SKM-1 treated with dmso at 0.1 percent for 144 hours (cell line): ENCODE data around the gene P2RY8.
"Not testable (repeated sequence)": the region's sequence is repeated elsewhere in the genome, so short reads cannot be mapped to it uniquely, and the experiment has no call there.

ENCODE experiments used
- DNase-seq: peaks from one replicate; lab custom pipeline; 2025; ENCODE audit not compliant: unreplicated experiment; lab: John Stamatoyannopoulos, UW

P2RY8 gene

DNA sequence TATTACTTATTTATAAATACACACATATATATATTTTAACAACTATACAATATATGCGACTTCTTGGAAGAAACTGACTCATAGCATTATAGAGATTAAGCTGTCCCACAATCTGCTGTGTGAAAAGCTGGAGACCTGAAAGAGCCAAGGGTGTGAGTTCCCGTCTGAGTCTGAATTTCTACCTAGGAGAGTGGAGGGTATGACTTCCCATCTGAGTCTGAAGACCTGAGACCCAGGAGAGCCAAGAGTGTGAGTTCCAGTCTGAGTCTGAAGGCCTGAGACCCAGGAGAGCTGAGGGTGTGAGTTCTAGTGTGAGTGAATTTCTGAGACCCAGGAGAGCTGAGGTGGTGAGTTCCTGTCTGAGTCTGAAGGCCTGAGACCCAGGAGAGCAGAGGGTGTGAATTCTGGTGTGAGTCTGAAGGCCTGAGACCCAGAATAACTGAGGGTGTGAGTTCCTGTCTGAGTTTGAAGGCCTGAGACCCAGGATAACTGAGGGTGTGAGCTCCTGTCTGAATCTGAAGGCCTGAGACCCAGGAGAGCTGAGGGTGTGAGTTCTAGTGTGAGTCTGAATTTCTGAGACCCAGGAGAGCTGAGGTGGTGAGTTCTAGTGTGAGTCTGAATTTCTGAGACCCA, 8.9 kb upstream of the P2RY8 start:
- DNase-seq = no peak

DNA sequence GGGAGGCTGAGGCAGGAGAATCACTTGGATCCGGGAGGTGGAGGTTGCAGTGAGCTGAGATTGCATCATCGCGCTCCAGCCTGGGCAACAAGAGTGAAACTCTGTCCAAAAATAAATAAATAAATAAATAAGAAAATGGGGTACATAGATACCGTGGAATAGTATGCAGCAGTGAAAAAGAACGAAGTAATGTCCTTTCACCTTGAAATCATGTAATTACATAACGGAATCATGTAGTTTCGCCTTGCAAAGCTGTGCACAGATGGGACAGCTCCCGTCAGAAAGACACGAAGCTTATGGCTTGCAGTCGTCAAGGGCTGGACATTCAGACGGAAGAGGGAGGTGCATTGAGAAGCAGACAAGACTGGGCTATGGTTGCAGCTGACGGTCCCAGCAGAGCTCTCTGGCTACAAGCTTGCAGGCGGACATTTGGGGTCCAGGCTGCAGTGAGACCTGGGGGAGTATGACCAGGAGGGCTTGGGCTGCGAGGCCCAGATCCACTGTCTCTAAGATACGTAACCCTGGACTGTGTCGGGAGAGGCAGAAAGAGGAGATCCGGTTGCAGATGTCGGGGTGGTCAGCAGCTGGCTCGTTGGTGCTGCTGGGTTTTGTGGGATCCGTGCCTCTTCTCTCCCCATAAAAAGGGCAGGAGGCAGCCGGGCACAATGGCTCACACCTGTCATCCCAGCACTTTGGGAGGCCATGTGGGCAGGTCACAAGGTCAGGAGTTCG, 6.2 kb upstream of the P2RY8 start:
- no peak for DNase-seq

DNA sequence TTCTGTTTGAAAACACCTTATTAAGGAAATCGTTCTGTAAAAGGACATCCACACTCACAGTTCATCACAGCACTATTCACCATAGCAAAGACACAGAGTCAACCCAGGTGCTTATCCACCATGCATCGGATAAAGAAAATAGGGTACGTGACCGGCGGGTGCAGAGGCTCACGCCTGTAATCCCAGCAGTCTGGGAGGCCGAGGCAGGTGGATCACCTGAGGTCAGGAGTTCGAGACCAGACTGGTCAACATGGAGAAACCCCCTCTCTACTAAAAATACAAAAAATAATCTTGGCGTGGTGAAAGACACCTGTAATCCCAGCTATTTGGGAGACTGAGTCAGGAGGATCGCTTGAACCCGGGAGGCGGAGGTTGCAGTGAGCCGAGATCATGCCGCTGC, 2.2 kb upstream of the P2RY8 start:
- DNase-seq = not testable (repeated sequence)

DNA sequence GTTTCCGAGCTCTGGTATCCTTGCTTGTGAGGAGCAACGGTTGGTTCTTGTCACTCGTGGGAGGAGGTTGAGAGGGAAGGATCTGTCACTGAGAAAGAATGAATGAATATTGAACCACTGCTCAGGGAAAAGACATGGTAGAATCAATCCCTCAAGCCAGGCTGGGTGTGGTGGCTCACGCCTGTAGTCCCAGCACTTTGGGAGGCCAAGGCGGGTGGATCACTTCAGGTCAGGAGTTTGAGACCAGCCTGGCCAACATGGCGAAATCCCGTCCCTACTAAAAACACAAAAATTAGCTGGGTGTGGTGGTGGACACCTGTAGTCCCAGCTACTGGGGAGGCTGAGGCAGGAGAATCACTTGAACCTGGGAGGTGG, 718 bp upstream of the P2RY8 start:
- not testable (repeated sequence) for DNase-seq

DNA sequence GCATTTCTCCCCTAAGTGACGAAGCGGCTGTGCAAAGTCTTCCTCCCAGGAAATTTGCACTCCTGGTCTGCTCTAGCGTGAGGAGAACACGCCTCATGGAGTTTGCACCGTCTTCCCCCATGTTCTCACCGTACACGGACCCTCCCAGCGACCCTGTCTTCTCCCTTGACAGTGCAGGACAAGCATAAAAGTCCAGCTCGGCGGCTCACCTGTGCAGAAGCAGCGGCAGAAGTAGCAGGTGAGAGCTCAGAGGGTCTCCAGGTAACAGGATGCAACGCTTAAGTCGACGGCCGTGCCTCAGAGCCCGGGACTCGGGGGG, 314 bp downstream of the P2RY8 start:
- DNase-seq = no peak

DNA sequence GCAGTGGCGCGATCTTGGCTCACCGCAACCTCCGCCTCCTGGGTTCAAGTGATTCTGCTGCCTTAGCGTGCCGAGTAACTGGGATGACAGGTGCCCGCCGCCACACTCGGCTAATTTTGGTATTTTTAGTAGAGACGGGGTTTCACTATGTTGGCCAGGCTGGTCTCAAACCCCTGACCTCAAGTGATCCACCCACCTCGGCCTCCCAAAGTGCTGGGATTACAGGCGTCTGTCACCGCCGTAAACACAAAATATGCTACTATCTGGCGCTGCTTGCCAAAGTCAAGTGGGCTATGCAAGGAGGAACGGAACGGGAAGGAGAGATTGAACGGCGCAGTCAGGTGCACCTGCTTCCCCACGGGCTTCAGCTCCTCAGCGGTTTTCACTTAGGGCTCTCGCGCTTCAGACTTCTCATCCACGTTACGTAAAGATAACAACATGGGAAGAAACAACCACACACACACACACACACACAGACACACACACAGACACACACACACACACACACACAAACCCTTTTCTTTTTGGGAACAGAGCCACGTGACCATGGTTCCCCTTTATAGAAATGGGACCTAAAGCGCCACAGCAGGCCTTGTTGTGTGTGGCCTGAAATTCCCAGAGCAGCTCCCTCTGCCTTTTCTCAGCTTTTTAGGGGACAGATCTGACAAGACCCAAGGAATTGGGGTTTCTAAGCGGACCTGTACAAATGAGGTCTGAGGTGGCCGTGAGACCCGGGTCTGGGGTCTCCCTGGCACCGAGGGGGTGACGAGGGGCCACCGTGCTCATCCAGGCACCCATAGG, 1.5 kb downstream of the P2RY8 start:
- peak; percentile 63 for DNase-seq

DNA sequence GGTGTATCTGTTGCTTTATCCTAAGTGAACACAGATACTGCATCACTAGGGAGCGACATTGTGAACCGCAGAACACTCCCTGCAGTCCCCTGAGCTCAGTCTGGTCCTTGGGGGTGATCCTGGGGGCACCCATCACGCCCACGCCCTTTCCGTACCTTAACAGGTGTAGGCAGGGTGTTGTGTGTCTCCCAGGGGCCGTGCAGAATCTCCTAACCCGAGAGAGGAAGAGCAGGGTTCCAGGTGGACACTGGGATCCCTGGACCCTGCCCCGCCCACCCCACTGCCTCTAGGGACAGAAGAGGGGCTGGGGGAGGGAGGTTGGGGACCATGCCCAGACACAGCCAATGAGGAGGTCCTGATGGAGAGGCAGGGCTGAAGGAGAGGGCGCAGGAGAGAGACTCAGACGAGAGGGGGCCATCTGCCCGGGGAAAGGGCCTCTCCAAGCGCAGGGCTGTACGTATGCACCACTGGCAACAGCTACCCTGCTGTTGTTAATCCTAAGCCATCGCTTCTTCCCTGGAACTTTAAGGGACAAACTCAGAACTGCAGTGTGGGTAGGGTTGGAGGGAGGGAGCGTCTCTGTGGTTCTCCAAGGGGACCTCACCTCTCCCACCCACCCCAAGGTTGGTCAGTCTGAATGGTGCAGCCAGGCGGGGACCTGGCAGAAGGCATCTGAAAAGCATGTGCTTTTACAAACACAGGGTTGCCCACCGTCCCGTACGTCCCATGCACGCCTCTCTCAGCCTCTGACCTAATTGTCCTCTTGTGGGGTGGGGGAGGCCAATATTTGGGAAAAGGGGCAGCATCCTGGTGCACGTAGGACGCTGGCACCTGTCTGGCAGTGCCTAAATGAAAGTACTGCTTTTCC, 2.5 kb downstream of the P2RY8 start:
- DNase-seq = peak; percentile 33

DNA sequence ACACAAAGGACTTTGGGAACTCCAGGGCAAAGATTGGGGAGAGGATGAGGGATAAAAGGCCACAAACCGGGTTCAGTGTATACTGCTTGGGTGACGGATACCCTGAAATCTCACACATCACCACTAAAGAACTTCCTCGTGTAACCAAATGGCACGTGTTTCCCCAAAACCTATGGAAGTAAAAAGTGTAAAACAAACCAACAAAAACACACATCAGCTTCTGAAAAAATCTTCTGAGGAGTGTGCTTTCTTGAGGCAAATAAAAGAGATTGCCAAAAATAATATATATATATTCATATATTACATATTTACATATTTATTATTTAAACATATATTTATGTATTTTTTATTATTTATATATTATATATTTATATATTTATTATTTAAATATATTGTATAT, 3.9 kb downstream of the P2RY8 start:
- no peak for DNase-seq

DNA sequence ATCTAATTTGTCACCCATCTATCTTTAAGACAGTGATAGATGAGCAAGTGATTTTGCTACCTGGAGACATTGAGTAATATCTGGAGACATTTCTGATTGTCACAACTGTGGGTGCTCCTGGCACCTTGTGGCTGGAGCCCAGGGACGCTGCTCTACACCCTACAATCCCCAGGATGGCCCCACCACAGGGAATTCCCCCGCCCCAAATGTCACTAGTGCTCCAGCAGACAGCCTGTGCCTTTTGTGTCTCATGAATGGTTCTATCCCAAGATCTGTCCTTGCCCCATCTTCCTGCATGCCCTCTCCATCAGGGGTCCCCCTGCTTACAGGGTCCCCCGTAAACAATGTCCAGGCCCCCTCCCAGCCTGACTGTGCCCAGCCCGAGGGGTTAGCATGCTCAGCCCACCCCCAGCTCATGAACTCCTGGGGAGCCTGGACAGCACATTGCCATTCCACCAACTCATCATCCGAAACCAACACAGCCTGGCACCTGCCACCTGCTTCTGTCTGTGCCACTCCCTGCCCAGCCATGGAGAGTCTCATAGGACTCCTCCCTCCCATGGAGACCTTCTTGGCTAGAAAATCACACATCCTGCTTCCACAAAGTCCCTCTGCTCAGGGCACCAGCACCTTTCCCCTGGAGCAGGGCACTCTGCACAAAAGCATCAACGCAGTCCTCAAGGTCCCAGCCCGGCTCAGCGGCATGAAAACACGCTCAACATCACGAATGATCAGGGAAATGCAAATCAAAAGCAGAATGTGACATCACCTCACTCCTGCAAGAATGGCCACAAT, 5.7 kb downstream of the P2RY8 start:
- DNase-seq = no peak

DNA sequence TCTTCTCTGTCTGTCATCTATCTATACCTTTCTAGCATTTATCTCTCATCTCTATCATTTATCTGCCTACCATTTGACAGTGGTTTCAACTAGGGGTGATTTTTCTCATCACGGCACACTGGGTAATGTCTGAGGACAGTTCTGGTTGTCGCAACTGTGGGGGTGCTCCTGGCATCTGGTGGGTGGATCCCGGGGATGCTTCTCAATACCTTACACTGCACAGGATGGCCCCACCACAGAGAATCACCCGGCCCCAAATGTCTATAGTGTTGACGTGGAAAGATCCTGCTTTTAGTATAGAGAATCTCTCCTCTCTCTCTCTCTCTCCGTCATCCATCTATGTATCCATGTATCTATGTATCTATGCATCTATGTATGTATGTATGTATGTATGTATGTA, 7.2 kb downstream of the P2RY8 start:
- no peak for DNase-seq

DNA sequence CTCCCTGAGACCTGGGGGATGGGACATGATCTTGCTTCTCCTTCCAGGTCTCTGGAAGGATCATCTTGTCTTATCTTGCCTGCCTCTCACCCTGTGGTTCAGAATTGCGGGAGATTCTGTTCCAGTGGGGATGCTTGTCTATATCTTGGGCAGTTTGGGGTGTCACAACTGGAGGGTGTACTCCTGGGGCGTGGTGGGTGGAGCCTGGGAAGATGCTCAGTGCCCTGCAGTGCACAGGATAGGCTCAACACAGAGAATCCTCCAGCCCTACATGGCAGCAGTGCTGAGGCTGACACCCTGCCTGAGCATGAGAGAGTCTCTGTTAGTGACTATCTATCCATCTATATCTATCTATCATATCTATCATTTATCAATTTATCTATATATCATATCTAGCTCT, 7.7 kb downstream of the P2RY8 start:
- DNase-seq = no peak

DNA sequence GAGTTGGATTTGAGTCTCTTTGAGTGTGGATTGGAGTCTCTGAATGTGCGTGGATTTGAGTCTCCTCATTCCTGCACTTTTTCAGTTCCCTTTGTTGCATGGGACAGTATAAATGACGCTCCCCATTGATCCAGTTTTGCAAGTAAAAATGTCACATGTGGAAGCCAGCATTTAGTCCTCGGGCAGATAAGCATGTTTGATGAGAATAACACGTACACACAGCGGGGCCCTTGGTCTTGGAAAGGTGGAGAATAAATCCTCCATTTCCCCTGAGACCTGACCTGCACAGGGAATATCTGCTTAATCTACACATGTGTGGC, 8.1 kb downstream of the P2RY8 start:
- no peak for DNase-seq

DNA sequence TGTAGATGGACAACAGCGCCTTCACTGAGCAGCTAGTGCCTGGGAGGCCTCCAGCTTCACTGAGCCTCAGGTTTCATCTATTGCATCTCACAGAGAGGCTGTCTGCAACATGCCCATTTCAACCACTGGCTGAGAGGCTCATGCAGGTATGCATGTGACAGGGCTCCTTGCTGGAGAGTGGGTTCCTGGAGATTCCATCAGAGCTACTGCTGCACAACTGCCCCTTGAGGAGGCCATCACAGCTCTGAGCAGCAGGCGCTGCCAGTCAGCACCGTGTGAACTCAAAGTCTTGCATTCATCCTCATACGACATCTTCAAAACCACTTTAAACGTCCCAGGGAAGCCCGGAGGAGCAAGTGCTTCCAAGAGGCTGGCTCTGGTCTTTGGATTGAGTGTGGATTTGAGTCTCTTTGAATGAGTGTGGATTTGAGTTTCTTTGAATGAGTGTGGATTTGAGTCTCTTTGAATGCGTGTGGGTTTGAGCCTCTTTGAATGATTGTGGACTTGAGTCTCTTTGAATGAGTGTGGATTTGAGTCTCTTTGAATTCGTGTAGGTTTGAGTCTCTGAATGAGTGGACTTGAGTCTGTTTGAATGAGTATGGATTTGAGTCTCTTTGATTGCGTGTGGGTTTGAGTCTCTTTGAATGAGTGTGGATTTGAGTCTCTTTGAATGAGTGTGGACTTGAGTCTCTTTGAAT, 8.7 kb downstream of the P2RY8 start:
- DNase-seq = no peak

DNA sequence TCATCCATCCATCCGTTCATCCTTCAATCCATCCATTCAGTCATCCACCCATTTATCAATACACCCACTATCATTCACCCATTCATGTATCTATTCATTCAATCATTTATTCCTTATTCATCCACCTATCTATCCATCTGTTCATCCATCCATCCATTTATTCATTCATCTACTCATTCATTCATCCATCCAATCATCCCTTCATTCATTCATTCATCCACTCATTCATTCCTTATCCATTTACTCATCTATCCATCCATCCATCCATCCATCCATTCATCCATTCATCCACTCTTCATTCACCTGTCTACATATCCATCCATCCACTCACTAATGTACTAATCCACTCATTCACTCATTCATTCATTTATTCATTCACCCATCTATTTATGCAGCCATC, 9.5 kb downstream of the P2RY8 start:
- DNase-seq = no peak

DNA sequence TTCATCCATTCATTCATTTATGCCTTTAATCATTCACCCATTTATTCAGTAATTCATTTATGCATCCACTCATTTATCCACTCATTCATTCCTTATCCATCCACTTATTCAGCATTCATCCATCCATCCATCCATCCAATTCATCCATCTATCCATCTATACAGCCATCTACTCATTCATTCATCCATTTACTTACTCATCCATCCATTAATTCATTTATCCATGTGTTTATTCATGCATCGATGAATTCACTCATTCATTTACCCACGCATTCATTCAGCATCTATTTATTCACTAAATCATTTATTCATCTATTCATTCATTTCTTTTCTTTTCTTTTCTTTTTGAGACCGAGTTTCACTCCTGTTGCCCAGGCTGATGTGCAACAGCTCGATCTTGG, 10.4 kb downstream of the P2RY8 start:
- DNase-seq = no peak

DNA sequence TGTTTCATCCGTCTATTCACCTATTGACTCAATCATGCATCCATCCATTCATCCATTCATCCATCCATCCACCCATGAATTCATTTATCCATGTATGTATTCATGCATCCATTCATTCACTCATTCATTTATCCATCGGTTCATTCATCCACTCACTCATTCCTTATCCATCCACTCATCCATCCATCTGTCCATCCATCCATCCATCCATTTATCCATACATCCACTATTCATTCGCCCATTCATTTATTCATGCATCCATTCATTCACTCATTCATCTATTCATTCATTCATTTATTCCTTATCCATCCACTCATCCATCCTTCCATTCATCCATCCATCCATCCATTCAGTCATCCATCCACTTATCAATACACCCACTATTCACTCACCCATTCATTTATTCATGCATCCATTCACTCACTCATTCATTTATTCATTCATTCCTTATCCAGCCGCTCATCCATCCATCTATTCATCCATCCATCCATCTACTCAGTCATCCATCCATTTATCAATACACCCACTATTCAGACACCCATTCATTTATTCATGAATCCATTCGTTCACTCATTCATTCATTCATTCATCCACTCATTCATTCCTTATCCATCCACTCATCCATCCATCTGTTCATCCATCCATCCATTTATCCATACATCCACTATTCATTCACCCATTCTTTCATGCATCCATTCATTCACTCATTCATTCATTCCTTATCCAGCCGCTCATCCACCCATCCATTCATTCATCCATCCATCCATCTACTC, 11.2 kb downstream of the P2RY8 start:
- DNase-seq = no peak

DNA sequence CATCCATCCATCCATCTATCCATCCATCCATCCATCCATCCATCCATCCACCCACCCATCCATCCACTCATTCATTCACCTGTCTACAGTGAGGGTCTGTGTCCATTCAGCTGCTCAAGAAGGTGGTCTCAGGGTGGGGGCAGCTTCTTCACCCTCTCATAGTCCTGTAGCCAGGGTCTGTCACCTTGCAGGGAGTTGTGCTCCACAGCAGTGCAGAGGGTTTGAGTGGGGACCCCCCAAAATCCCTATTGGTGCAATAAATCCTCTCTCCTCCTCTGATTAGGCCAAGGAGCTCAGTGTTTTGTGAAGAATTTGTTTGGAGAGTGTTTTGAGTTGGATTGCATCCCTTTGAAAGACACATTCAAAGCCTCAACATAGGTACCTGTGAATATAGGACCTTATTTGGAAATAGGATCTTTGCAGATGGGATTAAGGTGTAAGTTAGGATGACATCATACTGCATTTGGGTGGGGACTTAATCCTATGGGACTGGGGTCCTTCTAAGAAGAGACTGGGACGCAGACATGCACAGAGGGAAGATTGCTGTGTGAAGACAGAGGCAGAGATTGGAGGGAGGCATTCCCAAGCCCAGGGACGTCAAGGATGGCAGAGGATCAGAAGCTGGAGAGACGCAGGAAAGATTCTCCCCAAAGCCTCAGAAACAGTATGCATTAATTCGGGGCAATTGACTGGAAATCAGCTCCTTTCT, 12.0 kb downstream of the P2RY8 start:
- no peak for DNase-seq

DNA sequence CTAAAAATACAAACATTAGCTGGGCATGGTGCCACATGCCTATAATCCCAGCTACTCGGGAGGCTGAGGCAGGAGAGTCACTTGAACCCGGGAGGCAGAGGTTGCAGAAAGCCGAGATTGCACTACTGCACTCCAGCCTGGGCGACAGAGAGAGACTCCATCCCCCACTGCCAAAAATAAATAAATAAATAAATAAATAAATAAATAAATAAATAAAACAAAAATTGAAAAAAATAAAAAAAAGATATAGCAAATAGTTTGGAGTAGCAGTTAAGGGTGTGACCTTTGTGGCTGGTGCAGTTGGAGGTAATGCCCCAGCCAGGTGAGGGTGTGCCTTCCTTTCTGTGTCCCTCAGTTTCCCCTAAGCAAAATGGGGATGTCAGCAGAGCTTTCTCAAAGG, 14.1 kb downstream of the P2RY8 start:
- not testable (repeated sequence) for DNase-seq

DNA sequence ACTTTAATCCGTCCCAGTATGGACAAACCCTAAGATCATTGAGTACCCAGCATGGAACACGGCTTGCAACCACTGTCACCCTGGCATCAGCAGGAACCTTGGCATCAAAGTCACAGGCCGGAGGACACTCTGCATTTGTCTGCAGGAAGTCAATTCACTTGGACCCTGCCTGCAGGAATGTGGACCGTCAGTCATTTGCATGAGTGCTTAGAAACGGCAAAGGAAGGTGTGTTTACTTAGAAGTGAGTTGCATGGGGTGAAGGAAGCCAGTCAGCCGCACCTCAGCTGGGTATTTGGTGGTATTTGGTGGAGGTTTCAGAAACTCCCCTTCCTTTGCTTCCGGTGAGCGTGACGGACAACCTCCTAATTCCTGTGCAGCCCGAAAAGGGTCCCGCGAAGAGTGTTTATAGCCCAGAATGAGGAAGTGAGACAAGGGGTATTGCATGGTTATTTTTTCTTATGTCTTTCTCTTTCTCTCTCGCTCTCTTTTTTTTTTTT, 15.5 kb downstream of the P2RY8 start:
- peak; percentile 91 for DNase-seq
